Activated CD8-positive, alpha-beta memory T cell treated with anti-CD3 and anti-CD28 coated beads, Interleukin-2, amount 50 U/mL, for 48 hours (primary cell): ENCODE data around the gene POLG2.
"Not testable (repeated sequence)": the region's sequence is repeated elsewhere in the genome, so short reads cannot be mapped to it uniquely, and the experiment has no call there.

Source experiments
- DNase-seq: peaks from one replicate; pipeline ENCODE4 v3.0.0-alpha.2; 2020

The POLG2 gene

DNA sequence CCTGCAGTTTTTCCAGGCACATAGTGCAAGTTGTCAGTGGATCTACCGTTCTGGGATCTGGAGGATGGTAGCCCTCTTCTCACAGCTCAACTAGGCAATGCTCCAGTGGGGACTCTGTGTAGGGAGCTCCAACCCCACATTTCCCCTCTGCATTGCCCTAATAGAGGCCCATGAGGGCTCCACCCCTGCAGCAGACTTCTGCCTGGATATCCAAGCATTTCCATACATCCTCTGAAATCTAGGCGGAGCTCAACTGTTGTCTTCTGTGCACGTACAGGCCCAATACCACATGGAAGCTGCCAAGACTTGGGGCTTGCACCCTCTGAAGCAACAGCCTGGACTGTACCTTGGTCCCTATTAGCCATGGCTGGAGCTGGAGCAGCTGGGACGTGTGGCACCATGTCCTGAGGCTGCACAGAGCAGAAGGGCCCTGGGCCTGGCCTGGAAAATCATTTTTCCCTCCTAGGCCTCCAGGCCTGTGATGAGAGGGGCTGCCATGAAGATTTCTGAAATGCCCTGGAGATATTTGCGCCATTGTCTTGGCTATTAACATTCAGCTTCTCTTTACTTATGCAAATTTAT is 58.8 kb downstream of the POLG2 start:
- no peak for DNase-seq

DNA sequence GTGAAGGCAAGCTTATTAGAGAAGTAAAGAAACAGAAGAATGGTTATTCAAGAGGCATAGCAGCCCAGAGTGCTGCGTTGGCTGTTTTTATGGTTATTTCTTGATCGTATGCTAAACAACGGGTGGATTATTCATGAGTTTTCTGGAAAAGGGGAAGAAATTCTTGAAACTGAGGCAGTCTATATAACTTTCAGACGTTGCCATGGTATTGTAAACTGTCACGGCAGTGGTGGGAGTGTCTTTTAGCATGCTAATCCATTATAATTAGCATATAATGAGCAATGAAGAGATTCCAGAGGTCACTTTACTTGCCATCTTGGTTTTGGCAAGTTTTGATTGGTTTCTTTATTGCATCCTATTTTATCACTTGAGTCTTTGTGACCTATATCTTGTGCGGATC is 65.3 kb downstream of the POLG2 start:
- DNase-seq = no peak

DNA sequence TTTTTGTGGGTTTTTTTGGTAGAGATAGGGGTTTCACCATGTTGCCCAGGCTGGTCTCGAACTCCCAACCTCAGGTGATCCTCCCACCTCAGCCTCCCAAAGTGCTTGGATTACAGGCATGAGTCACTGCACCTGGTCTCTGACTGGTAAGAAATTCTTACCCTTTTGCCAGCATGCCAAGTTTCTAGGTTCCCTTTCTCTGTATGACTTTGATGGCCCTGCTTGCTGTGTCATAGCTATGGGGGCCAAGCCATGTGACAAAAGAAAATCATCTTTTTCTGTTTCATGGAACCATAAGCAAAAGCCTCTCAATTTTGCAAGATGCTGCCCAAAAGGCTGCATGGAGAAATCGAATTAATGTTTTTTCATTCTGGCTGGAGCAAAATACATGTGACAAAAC is 66.8 kb downstream of the POLG2 start:
- DNase-seq = not testable (repeated sequence)

DNA sequence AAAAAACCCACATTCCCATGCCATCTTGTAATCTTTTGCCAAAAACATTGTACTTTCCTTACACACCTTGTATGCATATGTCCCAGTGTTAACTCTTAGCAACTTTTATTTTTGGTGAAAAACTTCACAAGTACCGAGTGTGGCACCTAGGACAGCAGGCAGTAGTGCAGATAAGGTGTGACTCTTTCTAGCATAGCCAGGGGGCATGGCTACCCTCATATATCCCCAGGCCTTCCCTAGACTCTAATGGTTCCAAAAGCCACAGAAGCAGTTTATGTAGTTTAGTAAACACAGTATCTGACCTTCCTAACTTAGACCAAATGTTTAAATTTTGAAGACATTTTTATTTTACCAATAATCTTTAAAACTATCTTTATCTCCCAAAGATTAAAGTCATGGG is 68.4 kb downstream of the POLG2 start:
- no peak for DNase-seq
